Body of pancreas (tissue), 4 donors: ENCODE measurements around the gene ANKRD13D.

ENCODE experiments used
- POLR2A ChIP-seq, 3 donors: fragments of 450-650 bp; IDR thresholded peaks; one replicate each; pipeline ENCODE4 v1.6.1; 2016; ENCODE audit warnings: antibody characterized with exemption in 3 of 3, mild to moderate bottlenecking in 2 of 3
- TF ChIP-seq, protein P1 (sequence below), 7 experiments: fragments of 450-650 bp in 4 of 7; fragments of 200-600 bp in 3 of 7; sonication (generic) in 3 of 7; IDR thresholded peaks; one replicate each; pipeline ENCODE4 v1.5.1; 2016 to 2019; ENCODE audit warnings: antibody characterized with exemption in 7 of 7

DNA sequence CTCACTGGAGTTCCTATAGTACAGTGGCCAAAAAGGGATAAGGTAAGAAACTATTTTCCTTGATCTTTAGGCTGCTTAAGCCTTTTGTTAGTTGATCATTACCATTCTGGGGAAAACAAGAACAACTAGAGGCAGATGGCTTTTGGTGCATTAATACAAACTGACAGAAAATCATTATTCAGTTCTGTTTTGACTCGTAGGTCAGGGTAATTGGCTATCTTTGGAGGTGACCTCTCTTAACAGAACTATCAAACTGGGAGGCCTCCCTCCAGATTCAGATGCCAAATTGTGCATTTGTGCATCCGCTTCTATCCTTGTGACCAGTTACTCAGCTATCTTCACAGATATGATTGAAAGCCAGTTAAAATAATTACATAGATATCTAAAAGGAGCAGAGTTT lies 46.1 kb upstream of the ANKRD13D start:
- TF ChIP-seq, protein P1, sequence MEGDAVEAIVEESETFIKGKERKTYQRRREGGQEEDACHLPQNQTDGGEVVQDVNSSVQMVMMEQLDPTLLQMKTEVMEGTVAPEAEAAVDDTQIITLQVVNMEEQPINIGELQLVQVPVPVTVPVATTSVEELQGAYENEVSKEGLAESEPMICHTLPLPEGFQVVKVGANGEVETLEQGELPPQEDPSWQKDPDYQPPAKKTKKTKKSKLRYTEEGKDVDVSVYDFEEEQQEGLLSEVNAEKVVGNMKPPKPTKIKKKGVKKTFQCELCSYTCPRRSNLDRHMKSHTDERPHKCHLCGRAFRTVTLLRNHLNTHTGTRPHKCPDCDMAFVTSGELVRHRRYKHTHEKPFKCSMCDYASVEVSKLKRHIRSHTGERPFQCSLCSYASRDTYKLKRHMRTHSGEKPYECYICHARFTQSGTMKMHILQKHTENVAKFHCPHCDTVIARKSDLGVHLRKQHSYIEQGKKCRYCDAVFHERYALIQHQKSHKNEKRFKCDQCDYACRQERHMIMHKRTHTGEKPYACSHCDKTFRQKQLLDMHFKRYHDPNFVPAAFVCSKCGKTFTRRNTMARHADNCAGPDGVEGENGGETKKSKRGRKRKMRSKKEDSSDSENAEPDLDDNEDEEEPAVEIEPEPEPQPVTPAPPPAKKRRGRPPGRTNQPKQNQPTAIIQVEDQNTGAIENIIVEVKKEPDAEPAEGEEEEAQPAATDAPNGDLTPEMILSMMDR (IDR thresholded peaks at IDR 0.05), result no peak
- TF ChIP-seq POLR2A (IDR thresholded peaks at IDR 0.05), result no peak
